ENCODE results near the gene TMEM9.

- TF ChIP-seq ELF4 (IDR thresholded peaks at IDR 0.05) (no peak), LEF1 (IDR thresholded peaks at IDR 0.05; ENCODE audit: borderline replicate concordance) (no peak), BHLHE40 (IDR thresholded peaks at IDR 0.05; ENCODE audit: borderline replicate concordance) (no peak), PKNOX1 (IDR thresholded peaks at IDR 0.05) (no peak), FOXA1 (IDR thresholded peaks at IDR 0.05) (no peak), SUZ12 (IDR thresholded peaks at IDR 0.05) (no peak), HDGF (IDR thresholded peaks at IDR 0.05; ENCODE audit: borderline replicate concordance) (no peak), FOXK2 (IDR thresholded peaks at IDR 0.05) (no peak), TARDBP (IDR thresholded peaks at IDR 0.05) (no peak), L3MBTL2 (conservative IDR thresholded peaks at IDR 0.05) (no peak), SP1 (IDR thresholded peaks at IDR 0.05) (no peak)
Measured at GRCh38 chr1:201105688-201106087, 48.6 kb downstream of the TMEM9 start.

All from HEK293T (cell line).